NT2/D1 (cell line): ENCODE results near the gene IL32.
A peak's percentile ranks its signal among the peaks of the same experiment; 100 is the strongest.
"Not testable (repeated sequence)": the region's sequence is repeated elsewhere in the genome, so short reads cannot be mapped to it uniquely, and the experiment has no call there.

Experiments
- DNase-seq: peaks from one replicate; pipeline ENCODE4 v3.0.0-alpha.2; 2011; ENCODE audit warnings: low read depth, low spot score
- H3K27me3 ChIP-seq: 2 replicates; pipeline ENCODE4 v1.6.0; 2011; ENCODE audit warnings: mild to moderate bottlenecking; ENCODE audit not compliant: insufficient read length, insufficient read depth
- H3K36me3 ChIP-seq: 2 replicates; pipeline ENCODE4 v1.6.1; 2011; ENCODE audit warnings: mild to moderate bottlenecking, low read length, mixed read lengths; ENCODE audit not compliant: insufficient read depth, insufficient read length
- H3K4me1 ChIP-seq: 2 replicates; pipeline ENCODE4 v1.5.1; 2011; ENCODE audit not compliant: insufficient read depth, insufficient read length
- H3K4me3 ChIP-seq: 2 replicates; pipeline ENCODE4 v1.5.1; 2011; ENCODE audit warnings: low read depth; ENCODE audit not compliant: insufficient read length
- H3K9ac ChIP-seq: 2 replicates; pipeline ENCODE4 v1.6.0; 2011; ENCODE audit warnings: low read depth; ENCODE audit not compliant: insufficient read length
- H3K9me3 ChIP-seq: 2 replicates; pipeline ENCODE4 v1.5.1; 2011; ENCODE audit warnings: mild to moderate bottlenecking, low read length; ENCODE audit not compliant: insufficient read depth
- SUZ12 ChIP-seq: IDR thresholded peaks from 2 replicates; pipeline ENCODE4 v1.6.1; 2011; ENCODE audit not compliant: insufficient read length, insufficient read depth; ENCODE audit errors: extremely low read depth
- YY1 ChIP-seq: IDR thresholded peaks from 2 replicates; pipeline ENCODE4 v1.6.1; 2011; ENCODE audit not compliant: insufficient read length, insufficient read depth
- ZNF274 ChIP-seq: IDR thresholded peaks from 2 replicates; pipeline ENCODE4 v1.6.1; 2011; ENCODE audit warnings: mild to moderate bottlenecking, low read depth, low read length

Gene IL32

DNA sequence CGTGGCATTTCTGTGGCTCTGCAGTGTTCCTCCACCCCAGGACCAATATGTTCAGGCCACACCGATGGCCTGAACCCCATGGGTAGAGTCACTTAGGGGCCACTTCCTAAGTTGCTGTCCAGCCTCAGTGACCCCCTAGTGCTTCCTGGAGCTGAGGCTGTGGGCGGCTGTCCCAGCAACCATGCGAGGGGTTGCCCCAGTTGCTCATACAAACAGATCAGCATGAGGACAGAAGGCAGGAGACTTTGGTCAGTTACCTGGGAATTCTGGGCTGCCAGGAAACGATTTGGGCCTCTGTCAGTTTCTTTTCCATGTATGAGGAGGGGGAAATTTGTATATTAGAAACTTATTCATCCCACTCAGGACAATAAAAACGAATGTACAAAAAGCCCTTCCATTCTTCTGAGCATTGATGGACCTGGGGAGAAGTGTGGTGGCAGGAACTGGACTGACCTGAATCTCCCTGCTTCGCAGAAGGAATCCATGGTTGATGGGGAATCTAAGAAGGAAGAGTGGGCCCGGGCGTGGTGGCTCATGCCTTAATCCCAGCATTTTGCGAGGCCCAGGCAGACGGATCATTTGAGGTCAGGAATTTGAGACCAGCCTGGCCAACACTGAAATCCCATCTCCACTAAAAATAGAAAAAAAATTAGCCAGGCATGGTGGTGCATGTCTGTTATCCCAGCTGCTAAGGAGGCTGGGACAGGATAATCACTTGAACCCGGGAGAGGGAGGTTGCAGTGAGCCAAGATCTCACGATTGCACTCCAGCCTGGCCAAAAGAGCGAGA lies 4.9 kb upstream of the IL32 start:
- peaks cover 9% of the 10 kb centered on the region for H3K36me3 ChIP-seq
- no peak overlapping the region for H3K9ac ChIP-seq
- peaks cover 18% of the 10 kb centered on the region for H3K4me1 ChIP-seq
- H3K4me3 ChIP-seq = no peak overlapping the region
- peaks cover 10% of the 10 kb centered on the region for H3K27me3 ChIP-seq
- TF ChIP-seq YY1 (no peak), SUZ12 (no peak), ZNF274 (no peak)
- H3K9me3 ChIP-seq = no peaks in the 10 kb centered on the region
- DNase-seq = no peak

DNA sequence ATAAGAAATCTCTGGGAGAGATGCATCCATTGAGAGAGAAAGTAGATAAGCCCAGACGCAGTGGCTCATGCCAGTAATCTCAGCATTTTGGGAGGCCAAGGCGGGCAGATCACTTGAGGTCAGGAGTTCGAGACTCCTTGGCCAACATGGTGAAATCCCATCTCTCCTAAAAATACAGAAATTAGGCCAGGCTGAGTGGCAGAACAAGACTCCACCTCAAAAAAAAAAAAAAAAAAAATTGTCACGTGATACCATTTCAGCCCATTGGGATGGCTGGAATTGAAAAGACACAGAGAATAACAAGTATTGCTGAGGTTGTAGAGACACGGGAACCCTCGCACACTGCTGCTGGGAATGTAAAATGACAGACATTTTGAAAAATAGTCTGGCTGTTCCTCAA lies 2.9 kb upstream of the IL32 start:
- TF ChIP-seq ZNF274 (no peak), SUZ12 (no peak), YY1 (no peak)
- no peaks in the 10 kb centered on the region for H3K9me3 ChIP-seq
- no peak for DNase-seq
- H3K36me3 ChIP-seq = peaks cover 6% of the 10 kb centered on the region
- H3K4me3 ChIP-seq = no peak overlapping the region
- peaks cover 16% of the 10 kb centered on the region for H3K4me1 ChIP-seq
- H3K9ac ChIP-seq = no peak overlapping the region
- peaks cover 10% of the 10 kb centered on the region for H3K27me3 ChIP-seq

DNA sequence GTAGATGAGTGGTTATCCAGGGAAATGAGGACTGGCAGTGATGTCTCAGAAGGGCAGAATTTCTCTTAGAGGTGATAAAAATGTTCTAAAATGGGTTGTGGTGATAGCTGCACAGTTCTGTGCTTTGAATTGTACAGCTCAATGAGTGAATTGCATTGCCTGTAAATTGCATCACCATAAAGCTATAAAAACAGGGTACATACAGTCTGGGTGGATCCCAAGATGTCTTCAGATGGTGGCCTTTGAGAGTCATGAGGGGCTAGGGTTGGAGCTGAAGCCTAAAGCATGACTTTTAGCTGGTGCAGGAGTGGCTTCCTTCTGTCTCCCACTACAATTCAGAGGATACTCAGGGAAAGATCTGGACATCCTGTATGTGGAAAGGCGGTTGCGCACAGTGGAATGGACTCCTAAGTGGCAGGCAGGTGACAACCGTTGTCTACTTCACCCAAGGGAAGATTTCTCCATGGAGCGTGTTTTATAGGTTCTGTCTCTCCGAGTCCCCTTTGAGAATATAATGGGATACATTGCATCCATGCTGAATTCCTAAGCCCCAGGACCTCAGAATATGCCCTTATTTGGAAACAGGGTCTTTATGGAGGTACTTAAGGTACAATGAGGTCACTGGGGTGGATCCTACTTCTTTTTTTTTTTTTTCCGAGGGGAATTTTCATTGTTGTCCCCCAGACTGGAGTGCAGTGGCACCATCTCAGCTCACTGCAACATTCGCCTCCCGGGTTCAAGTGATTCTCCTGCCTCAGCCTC lies 1.6 kb upstream of the IL32 start:
- Histone ChIP-seq H3K27me3 (peaks cover 10% of the 10 kb centered on the region), H3K4me3 (no peak overlapping the region), H3K4me1 (peaks cover 13% of the 10 kb centered on the region), H3K36me3 (peaks cover 17% of the 10 kb centered on the region), H3K9me3 (no peaks in the 10 kb centered on the region), H3K9ac (no peak overlapping the region)
- TF ChIP-seq YY1 (no peak), SUZ12 (no peak), ZNF274 (no peak)
- peak; percentile 49 for DNase-seq

DNA sequence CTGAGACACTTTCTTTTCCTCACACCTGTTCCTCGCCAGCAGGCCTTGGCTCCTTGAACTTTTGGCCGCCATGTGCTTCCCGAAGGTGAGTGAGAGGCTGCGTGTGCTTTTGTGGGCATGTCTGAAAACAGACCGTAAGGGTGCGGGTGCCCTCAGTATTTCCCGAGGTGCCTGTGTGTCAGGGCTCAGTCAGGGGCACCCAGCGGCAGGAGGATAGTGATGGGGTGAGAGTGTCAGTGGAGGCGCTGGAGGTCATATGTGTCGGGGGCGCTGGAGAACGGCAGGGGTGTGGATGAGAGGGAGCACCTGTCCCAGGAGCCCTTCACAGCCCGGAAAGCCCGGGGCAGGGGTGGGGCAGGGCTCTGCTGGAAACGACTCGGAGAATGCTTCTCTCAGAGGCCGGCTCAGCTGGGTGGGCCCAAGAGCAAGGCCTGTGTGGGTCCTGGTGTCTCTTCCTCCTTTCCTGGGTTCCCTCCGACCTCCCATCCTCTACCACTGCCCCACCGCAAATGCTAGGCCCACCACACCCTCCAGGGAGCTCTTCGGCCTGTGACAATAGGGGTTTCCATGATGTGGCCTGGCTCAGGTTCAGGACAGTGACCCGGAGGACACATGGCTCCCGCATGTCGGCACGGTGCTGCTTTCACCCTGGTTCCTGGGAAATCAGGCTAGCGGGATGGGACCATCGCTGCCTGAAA lies 451 bp downstream of the IL32 start:
- DNase-seq = no peak
- H3K4me3 ChIP-seq = no peak overlapping the region
- peaks cover 20% of the 10 kb centered on the region for H3K36me3 ChIP-seq
- H3K9ac ChIP-seq = no peak overlapping the region
- no peaks in the 10 kb centered on the region for H3K9me3 ChIP-seq
- H3K27me3 ChIP-seq = no peaks in the 10 kb centered on the region
- TF ChIP-seq SUZ12 = no peak
- no peak for TF ChIP-seq ZNF274
- no peak for TF ChIP-seq YY1
- peaks cover 8% of the 10 kb centered on the region for H3K4me1 ChIP-seq

DNA sequence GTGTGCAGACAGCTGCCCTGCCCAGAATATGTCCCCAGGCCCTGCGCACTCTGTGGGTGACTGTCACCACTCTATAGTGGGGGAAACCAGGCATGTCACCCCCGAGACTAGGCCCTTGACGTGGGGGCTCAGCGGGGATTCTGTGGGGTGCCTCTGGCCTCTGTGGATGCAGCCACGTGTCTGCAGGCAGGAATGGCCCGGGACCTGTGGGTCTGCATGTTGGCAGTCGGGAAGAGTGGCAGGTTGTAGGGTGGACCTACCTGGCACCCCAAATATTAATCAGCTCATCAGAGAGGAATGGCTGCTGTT lies 954 bp downstream of the IL32 start:
- TF ChIP-seq SUZ12 (no peak), ZNF274 (no peak), YY1 (no peak)
- Histone ChIP-seq H3K9ac (no peak overlapping the region), H3K36me3 (peaks cover 20% of the 10 kb centered on the region), H3K9me3 (no peaks in the 10 kb centered on the region), H3K4me3 (no peak overlapping the region), H3K27me3 (no peaks in the 10 kb centered on the region), H3K4me1 (peaks cover 8% of the 10 kb centered on the region)
- no peak for DNase-seq

DNA sequence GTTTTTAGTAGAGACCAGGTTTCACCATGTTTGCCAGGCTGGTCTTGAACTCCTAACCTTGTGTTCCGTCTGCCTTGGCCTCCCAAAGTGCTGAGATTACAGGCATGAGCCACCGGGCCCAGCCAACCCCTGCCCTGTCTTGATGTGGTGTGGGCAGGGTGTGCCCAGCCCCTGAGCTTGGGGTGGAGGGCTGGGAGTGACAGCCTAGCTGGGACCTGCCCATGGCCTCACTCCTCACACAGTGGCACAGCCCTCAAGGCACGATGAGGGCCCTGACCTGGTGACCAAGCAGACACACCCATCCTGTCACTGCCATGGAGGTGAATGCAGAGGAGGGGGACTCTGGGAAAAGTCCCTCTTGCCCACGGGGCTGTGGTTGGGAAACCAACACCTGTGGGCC lies 3.0 kb downstream of the IL32 start:
- Histone ChIP-seq H3K9me3 (no peaks in the 10 kb centered on the region), H3K27me3 (peaks cover under 1% of the 10 kb centered on the region), H3K4me3 (no peak overlapping the region), H3K36me3 (peaks cover 20% of the 10 kb centered on the region), H3K9ac (no peak overlapping the region), H3K4me1 (peaks cover 8% of the 10 kb centered on the region)
- TF ChIP-seq ZNF274 = no peak
- TF ChIP-seq SUZ12 = no peak
- no peak for TF ChIP-seq YY1
- no peak for DNase-seq

DNA sequence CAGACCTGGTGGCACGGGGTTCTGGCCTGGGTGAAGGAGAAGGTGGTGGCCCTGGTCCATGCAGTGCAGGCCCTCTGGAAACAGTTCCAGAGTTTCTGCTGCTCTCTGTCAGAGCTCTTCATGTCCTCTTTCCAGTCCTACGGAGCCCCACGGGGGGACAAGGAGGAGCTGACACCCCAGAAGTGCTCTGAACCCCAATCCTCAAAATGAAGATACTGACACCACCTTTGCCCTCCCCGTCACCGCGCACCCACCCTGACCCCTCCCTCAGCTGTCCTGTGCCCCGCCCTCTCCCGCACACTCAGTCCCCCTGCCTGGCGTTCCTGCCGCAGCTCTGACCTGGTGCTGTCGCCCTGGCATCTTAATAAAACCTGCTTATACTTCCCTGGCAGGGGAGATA lies 3.7 kb downstream of the IL32 start:
- not testable (repeated sequence) for H3K4me3 ChIP-seq, H3K4me1 ChIP-seq, DNase-seq, H3K9me3 ChIP-seq, H3K27me3 ChIP-seq, H3K9ac ChIP-seq
- peaks cover 20% of the 10 kb centered on the region for H3K36me3 ChIP-seq
